ENCODE measurements around the gene CCHCR1. TPM values are rescaled to one million over a fixed set of nuclear protein-coding genes. Genes with fewer than 3 reads are reported as not detected.

The CCHCR1 gene
- total and polyA plus RNA-seq, 2 donors from 2014 or later = 24.1 to 26.2 TPM

DNA sequence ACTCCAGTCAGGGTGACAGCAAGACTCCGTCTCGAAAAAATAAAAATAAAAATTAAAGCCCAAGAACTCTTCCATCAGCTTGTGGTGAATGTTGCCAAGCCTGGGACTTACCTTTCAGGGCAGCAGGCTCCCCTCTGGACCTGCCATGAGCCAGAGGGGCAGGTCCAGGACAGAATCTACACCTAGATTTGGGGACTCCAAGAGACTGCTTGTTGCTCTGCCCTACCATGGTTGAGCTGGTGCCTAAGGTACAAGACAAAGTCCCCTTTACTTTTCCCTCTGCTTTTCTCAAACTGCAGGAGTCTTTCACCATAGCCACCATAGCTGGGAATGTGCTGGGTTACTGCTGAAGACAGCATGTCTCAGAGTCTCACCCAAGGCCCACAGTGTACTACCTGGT, 54.5 kb downstream of the CCHCR1 start:
- no peak for DNase-seq
- Histone ChIP-seq H3K4me3 (ENCODE audit: low read length in 3 of 3) (no peak overlapping the region), H3K9me3 (ENCODE audit: control insufficient read depth in 2 of 3, insufficient read depth in 1 of 3, low read length in 3 of 3) (no peaks in the 10 kb centered on the region), H3K27ac (ENCODE audit: low read depth in 2 of 2, low read length in 2 of 2) (no peak overlapping the region), H3K4me1 (ENCODE audit: control insufficient read depth in 2 of 3, insufficient read depth in 2 of 3, low read depth in 1 of 3, low read length in 3 of 3) (no peaks in the 10 kb centered on the region), H3K27me3 (ENCODE audit: control insufficient read depth, insufficient read depth, low read length) (no peaks in the 10 kb centered on the region), H3K36me3 (ENCODE audit: control insufficient read depth in 2 of 3, insufficient read depth in 3 of 3, low read length in 3 of 3) (no peaks in the 10 kb centered on the region), H3K9ac (ENCODE audit: low read length in 3 of 3) (no peak overlapping the region)
- TF ChIP-seq CTCF (IDR thresholded peaks at IDR 0.05; ENCODE audit: borderline replicate concordance, extremely low read depth, insufficient read depth) = no peak
- FAIRE-seq = no peak
- intact Hi-C loops (cut with DNase I) = no loop called here

- DNase-seq (no peak), FAIRE-seq (no peak)
- peaks cover 0 to 4% (median 0%) of the 10 kb centered on the region in 3 donors for H3K4me1 ChIP-seq (ENCODE audit: control insufficient read depth in 2 of 3, insufficient read depth in 2 of 3, low read depth in 1 of 3, low read length in 3 of 3)
- intact Hi-C loops (cut with DNase I) = no loop called here
- no peaks in the 10 kb centered on the region for H3K36me3 ChIP-seq (ENCODE audit: control insufficient read depth in 2 of 3, insufficient read depth in 3 of 3, low read length in 3 of 3)
- no peak overlapping the region for H3K27ac ChIP-seq (ENCODE audit: low read depth in 2 of 2, low read length in 2 of 2)
- no peaks in the 10 kb centered on the region for H3K9me3 ChIP-seq (ENCODE audit: control insufficient read depth in 2 of 3, insufficient read depth in 1 of 3, low read length in 3 of 3)
- H3K27me3 ChIP-seq (ENCODE audit: control insufficient read depth, insufficient read depth, low read length) = no peaks in the 10 kb centered on the region
- TF ChIP-seq CTCF (IDR thresholded peaks at IDR 0.05; ENCODE audit: borderline replicate concordance, extremely low read depth, insufficient read depth) = no peak
- no peak overlapping the region for H3K4me3 ChIP-seq (ENCODE audit: low read length in 3 of 3)
- H3K9ac ChIP-seq (ENCODE audit: low read length in 3 of 3) = no peak overlapping the region
These were observed 59.1 kb downstream of the CCHCR1 start for GRCh38 chr6:31098449-31098938.

GRCh38 chr6:31096656-31097055, 60.9 kb downstream of the CCHCR1 start:
- TF ChIP-seq CTCF (IDR thresholded peaks at IDR 0.05; ENCODE audit: borderline replicate concordance, extremely low read depth, insufficient read depth) = no peak
- intact Hi-C loops (cut with DNase I) = no loop called here

GRCh38 chr6:31096215-31096614, 61.4 kb downstream of the CCHCR1 start:
- no peaks in the 10 kb centered on the region for H3K9me3 ChIP-seq (ENCODE audit: control insufficient read depth in 2 of 3, insufficient read depth in 1 of 3, low read length in 3 of 3)
- H3K27ac ChIP-seq (ENCODE audit: low read depth in 2 of 2, low read length in 2 of 2) = no peak overlapping the region
- H3K4me3 ChIP-seq (ENCODE audit: low read length in 3 of 3) = no peak overlapping the region
- DNase-seq (no peak), FAIRE-seq (no peak)
- TF ChIP-seq CTCF (IDR thresholded peaks at IDR 0.05; ENCODE audit: borderline replicate concordance, extremely low read depth, insufficient read depth) = no peak
- H3K27me3 ChIP-seq (ENCODE audit: control insufficient read depth, insufficient read depth, low read length) = no peaks in the 10 kb centered on the region
- H3K4me1 ChIP-seq (ENCODE audit: control insufficient read depth in 2 of 3, insufficient read depth in 2 of 3, low read depth in 1 of 3, low read length in 3 of 3) = peaks cover 0 to 4% (median 3%) of the 10 kb centered on the region in 3 donors
- H3K9ac ChIP-seq (ENCODE audit: low read length in 3 of 3) = no peak overlapping the region
- no peaks in the 10 kb centered on the region for H3K36me3 ChIP-seq (ENCODE audit: control insufficient read depth in 2 of 3, insufficient read depth in 3 of 3, low read length in 3 of 3)
- intact Hi-C loops (cut with DNase I) = no loop called here

More at GRCh38 chr6:31096656-31097055, 60.9 kb downstream of the CCHCR1 start:
- H3K27ac ChIP-seq (ENCODE audit: low read depth in 2 of 2, low read length in 2 of 2) = no peak overlapping the region
- H3K36me3 ChIP-seq (ENCODE audit: control insufficient read depth in 2 of 3, insufficient read depth in 3 of 3, low read length in 3 of 3) = no peaks in the 10 kb centered on the region
- DNase-seq (no peak), FAIRE-seq (no peak)
- H3K4me1 ChIP-seq (ENCODE audit: control insufficient read depth in 2 of 3, insufficient read depth in 2 of 3, low read depth in 1 of 3, low read length in 3 of 3) = peaks cover 0 to 4% (median 3%) of the 10 kb centered on the region in 3 donors
- H3K4me3 ChIP-seq (ENCODE audit: low read length in 3 of 3) = no peak overlapping the region
- H3K9ac ChIP-seq (ENCODE audit: low read length in 3 of 3) = no peak overlapping the region
- no peaks in the 10 kb centered on the region for H3K27me3 ChIP-seq (ENCODE audit: control insufficient read depth, insufficient read depth, low read length)
- no peaks in the 10 kb centered on the region for H3K9me3 ChIP-seq (ENCODE audit: control insufficient read depth in 2 of 3, insufficient read depth in 1 of 3, low read length in 3 of 3)

All from kidney (tissue), 14 donors.